ENCODE measurements around the gene XRCC2. TPM values are rescaled to one million over a fixed set of nuclear protein-coding genes. Genes with fewer than 3 reads are reported as not detected.

Gene XRCC2
- total and polyA plus RNA-seq, 2 of the 4 experiments (the other 2 are of a cell fraction), result 2.2 to 3.6 TPM

GRCh38 chr7:152597507-152597906 lies 78.4 kb downstream of the XRCC2 start:
- Histone ChIP-seq H4K91ac (ENCODE audit: insufficient read depth, low read depth, low read length) (no peak overlapping the region), H3K27me3 (ENCODE audit: control insufficient read depth, insufficient read depth, low read length) (no peaks in the 10 kb centered on the region), H3K23ac (ENCODE audit: low read depth, low read length) (no peak overlapping the region), H3K9me1 (ENCODE audit: insufficient read depth, low read length) (no peaks in the 10 kb centered on the region), H3K79me1 (ENCODE audit: low read depth in 1 of 2, low read length in 2 of 2) (no peaks in the 10 kb centered on the region), H4K8ac (ENCODE audit: low read depth in 2 of 2, low read length in 2 of 2) (no peak overlapping the region), H2AFZ (replicated peaks; ENCODE audit: low read length, poor library complexity) (no peak overlapping the region), H4K20me1 (ENCODE audit: insufficient read depth, low read length) (no peaks in the 10 kb centered on the region), H3K4me2 (ENCODE audit: low read depth, low read length) (no peak overlapping the region), H4K5ac (ENCODE audit: low read depth, low read length) (no peak overlapping the region), H2BK20ac (ENCODE audit: low read depth, low read length) (no peak overlapping the region), H3K4me3 (ENCODE audit: insufficient read depth, low read depth, low read length) (no peak overlapping the region), H3K9me3 (ENCODE audit: control insufficient read depth, insufficient read depth, low read length) (no peaks in the 10 kb centered on the region), H3K56ac (ENCODE audit: extremely low read depth, insufficient read depth, low read length) (no peak overlapping the region), H3K4me1 (ENCODE audit: control insufficient read depth, insufficient read depth, low read length) (no peaks in the 10 kb centered on the region), H2BK120ac (ENCODE audit: low read depth, low read length) (no peak overlapping the region), H2AK9ac (replicated peaks; ENCODE audit: low read depth, low read length, poor library complexity) (no peak overlapping the region), H2BK5ac (ENCODE audit: low read depth, low read length, poor library complexity, severe bottlenecking) (no peak overlapping the region), H2BK15ac (ENCODE audit: low read depth, low read length) (no peak overlapping the region), H3K9ac (ENCODE audit: low read depth, low read length) (no peak overlapping the region), H3K27ac (ENCODE audit: insufficient read depth, low read length) (no peak overlapping the region), H3K14ac (replicated peaks; ENCODE audit: low read depth, low read length) (no peak overlapping the region), H3K18ac (ENCODE audit: low read depth, low read length) (no peak overlapping the region), H3K4ac (ENCODE audit: low read depth, low read length) (no peak overlapping the region), H2AK5ac (ENCODE audit: low read depth, low read length) (no peak overlapping the region), H3K36me3 (ENCODE audit: control insufficient read depth, insufficient read depth, low read length) (no peaks in the 10 kb centered on the region)
- dilution Hi-C loops (cut with HindIII; ENCODE audit: low sequenced_read_pairs, unreplicated experiment) (no loop called here), intact Hi-C loops (cut with micrococcal nuclease) (no loop called here), in situ Hi-C loops (cut with MboI; ENCODE audit: low sequenced_read_pairs) (no loop called here)
- no peak for TF ChIP-seq RCOR1 (IDR thresholded peaks at IDR 0.05; ENCODE audit: insufficient replicate concordance, low read length)
- TF ChIP-seq CHD1 (IDR thresholded peaks at IDR 0.05; ENCODE audit: low read depth, low read length), result no peak
- TF ChIP-seq BHLHE40 (IDR thresholded peaks at IDR 0.05; ENCODE audit: low read depth, low read length), result no peak
- TF ChIP-seq, protein P1, sequence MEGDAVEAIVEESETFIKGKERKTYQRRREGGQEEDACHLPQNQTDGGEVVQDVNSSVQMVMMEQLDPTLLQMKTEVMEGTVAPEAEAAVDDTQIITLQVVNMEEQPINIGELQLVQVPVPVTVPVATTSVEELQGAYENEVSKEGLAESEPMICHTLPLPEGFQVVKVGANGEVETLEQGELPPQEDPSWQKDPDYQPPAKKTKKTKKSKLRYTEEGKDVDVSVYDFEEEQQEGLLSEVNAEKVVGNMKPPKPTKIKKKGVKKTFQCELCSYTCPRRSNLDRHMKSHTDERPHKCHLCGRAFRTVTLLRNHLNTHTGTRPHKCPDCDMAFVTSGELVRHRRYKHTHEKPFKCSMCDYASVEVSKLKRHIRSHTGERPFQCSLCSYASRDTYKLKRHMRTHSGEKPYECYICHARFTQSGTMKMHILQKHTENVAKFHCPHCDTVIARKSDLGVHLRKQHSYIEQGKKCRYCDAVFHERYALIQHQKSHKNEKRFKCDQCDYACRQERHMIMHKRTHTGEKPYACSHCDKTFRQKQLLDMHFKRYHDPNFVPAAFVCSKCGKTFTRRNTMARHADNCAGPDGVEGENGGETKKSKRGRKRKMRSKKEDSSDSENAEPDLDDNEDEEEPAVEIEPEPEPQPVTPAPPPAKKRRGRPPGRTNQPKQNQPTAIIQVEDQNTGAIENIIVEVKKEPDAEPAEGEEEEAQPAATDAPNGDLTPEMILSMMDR (conservative IDR thresholded peaks at IDR 0.05; ENCODE audit: low read depth, low read length), result no peak
- no peak for TF ChIP-seq RAD21 (IDR thresholded peaks at IDR 0.05; ENCODE audit: low read length)
- no peak for TF ChIP-seq POLR2A (IDR thresholded peaks at IDR 0.05; ENCODE audit: low read depth, low read length)
- no peak for TF ChIP-seq NFE2L2 (IDR thresholded peaks at IDR 0.05; ENCODE audit: low read depth, low read length)
- no peak for TF ChIP-seq SMC3 (IDR thresholded peaks at IDR 0.05; ENCODE audit: low read depth, low read length)
- no peak for TF ChIP-seq CEBPB (IDR thresholded peaks at IDR 0.05; ENCODE audit: low read depth, low read length)
- no peak for TF ChIP-seq MXI1 (IDR thresholded peaks at IDR 0.05; ENCODE audit: borderline replicate concordance, low read depth, low read length)
- TF ChIP-seq RFX5 (IDR thresholded peaks at IDR 0.05; ENCODE audit: low read depth, low read length), result no peak
- no peak for TF ChIP-seq ELK1 (IDR thresholded peaks at IDR 0.05; ENCODE audit: borderline replicate concordance, low read depth, low read length)
- no peak for TF ChIP-seq MAFK (IDR thresholded peaks at IDR 0.05; ENCODE audit: low read depth, low read length)
- no peak for TF ChIP-seq FOS (IDR thresholded peaks at IDR 0.05; ENCODE audit: low read depth, low read length)
- no peak for TF ChIP-seq USF2 (IDR thresholded peaks at IDR 0.05; ENCODE audit: low read depth, low read length)
- DNase-seq (no peak), ATAC-seq (ENCODE audit: low read depth) (no peak)
- ChIA-PET CTCF (no interaction called here), POLR2A (ENCODE audit: unreplicated experiment) (no interaction called here)
- WGBS, 2 experiments (ENCODE audit: extremely low coverage in 2 of 2, insufficient read length in 1 of 2), result no CpG with 5 or more reads among the region's 8 CpGs
- BruUV-seq (replicated peaks), result no TSS peak

All from IMR-90 (cell line).